ENCODE data around the gene POC1A. TPM values are rescaled to one million over a fixed set of nuclear protein-coding genes. Genes with fewer than 3 reads are reported as not detected.
A peak's percentile ranks its signal among the peaks of the same experiment; 100 is the strongest.

Gene POC1A
- total RNA-seq, 1 donor from 2014 or later: 1.2 TPM

DNA sequence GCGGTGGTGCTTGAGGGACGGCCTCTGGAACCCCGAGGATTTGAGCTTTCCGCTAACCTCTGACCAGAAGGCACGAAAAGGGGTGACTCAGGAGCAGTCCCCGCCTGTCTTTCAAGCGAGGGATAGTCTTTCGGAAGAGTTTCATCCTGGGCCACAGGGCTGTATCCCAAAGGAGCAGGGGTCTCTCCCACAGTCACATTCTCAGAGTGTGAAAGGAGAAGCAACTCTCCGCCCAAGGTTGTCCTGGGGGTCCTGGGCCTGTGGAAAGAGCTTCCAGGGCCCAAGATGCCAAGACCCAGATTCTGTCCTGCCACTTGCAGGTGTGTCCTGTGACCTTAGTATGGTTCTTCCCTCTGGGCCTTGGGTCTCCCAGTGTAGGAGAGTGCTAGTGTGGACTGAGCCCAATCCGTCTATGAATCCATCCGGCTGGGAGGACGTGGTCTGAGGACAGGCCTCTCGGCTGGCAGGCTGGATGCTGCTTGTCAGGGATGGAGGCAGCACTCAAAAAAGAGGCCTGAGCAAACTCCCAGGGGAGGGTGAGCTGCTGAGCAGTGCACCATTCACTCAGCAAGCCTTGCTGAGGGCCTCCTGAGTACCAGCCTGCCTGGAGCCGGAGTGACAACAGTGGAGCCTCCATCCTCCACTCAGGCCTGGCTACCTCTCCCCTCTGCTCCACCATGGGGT is 96.3 kb downstream of the POC1A start:
- Histone ChIP-seq H3K4me3 (peak overlapping the region; percentile 80), H3K27me3 (ENCODE audit: low read depth) (no peaks in the 10 kb centered on the region), H3K9me3 (replicated peaks) (no peaks in the 10 kb centered on the region), H3K27ac (replicated peaks) (peak overlapping the region; percentile 95), H3K36me3 (peaks cover 13% of the 10 kb centered on the region), H3K4me1 (peaks cover 56% of the 10 kb centered on the region)
- no peak for TF ChIP-seq CTCF (IDR thresholded peaks at IDR 0.05; ENCODE audit: borderline replicate concordance)
- intact Hi-C loops (cut with micrococcal nuclease): loop anchor here (10.0 kb wide), 2 partner anchors 47 to 53 kb away; no protein-coding TSS in a partner anchor
- no peak for DNase-seq

GRCh38 chr3:52056968-52057811 is 97.0 kb downstream of the POC1A start:
- intact Hi-C loops (cut with micrococcal nuclease): loop anchor here (10.0 kb wide), 2 partner anchors 48 to 52 kb away; no protein-coding TSS in a partner anchor
- Histone ChIP-seq H3K36me3 (peaks cover 17% of the 10 kb centered on the region), H3K9me3 (replicated peaks) (no peaks in the 10 kb centered on the region), H3K4me1 (peaks cover 58% of the 10 kb centered on the region), H3K27ac (replicated peaks) (peak overlapping the region; percentile 95), H3K4me3 (peak overlapping the region; percentile 80), H3K27me3 (ENCODE audit: low read depth) (no peaks in the 10 kb centered on the region)
- peak; percentile 99 for DNase-seq
- no peak for TF ChIP-seq CTCF (IDR thresholded peaks at IDR 0.05; ENCODE audit: borderline replicate concordance)

- Histone ChIP-seq H3K27ac (replicated peaks) (peak within 1 kb of the TSS; percentile 95), H3K27me3 (ENCODE audit: low read depth) (no peaks in the 10 kb centered on the region), H3K36me3 (peaks cover 23% of the 10 kb centered on the region), H3K4me1 (peaks cover 59% of the 10 kb centered on the region), H3K4me3 (peak within 1 kb of the TSS; percentile 80), H3K9me3 (replicated peaks) (no peaks in the 10 kb centered on the region)
- intact Hi-C loops (cut with micrococcal nuclease): loop anchor here (10.0 kb wide), 2 partner anchors 48 to 52 kb away; no protein-coding TSS in a partner anchor
- TF ChIP-seq CTCF (IDR thresholded peaks at IDR 0.05; ENCODE audit: borderline replicate concordance): no peak
- DNase-seq: peak; percentile 79
These were observed 97.7 kb downstream of the POC1A start, which contains the start of gene DUSP7 for GRCh38 chr3:52056521-52056967. Gene DUSP7 (minus strand): TSS chr3:52056571. CDS start chr3:52056366, 205 bp downstream.

DNA sequence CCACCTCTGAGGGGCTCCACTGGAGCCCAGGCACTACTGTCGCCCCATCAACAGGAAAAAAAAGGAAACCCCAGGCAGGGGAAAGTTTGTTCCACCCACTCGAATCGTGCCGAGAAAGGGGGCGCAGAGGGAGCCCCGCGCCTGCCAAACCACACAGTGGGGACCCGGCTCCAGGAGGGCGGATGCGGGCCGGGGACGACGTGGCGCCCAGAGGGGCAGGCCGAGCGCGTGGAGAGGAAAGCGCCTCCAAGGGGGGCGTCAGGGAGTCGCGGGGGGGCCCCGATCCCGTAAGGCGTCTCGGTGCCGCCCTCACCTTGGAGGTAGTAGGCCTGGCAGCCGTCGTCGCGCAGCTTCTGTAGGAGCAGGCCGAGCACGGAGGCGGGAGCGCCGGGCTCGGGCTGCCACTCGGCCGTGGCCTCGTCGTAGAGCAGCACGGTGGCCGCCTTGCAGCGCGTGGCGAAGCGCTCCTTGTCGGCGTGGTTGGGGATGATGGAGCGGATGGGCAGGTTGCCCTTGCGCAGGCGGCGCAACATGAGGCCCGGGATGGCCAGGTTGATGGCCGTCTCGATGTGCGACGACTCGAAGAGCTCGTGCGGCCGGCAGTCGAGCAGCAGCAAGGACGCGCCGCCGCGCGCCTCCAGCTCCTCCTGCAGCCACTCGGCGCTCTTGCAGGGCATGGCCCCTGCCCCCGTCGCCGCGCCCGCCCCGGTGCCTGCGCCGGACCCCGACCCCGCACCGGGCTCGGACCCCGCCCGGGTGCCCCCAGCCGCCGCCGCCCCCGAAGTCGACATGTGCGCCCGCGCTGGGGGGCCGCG is 98.5 kb downstream of the POC1A start:
- peak overlapping the region; percentile 80 for H3K4me3 ChIP-seq
- peaks cover 31% of the 10 kb centered on the region for H3K36me3 ChIP-seq
- peaks cover 66% of the 10 kb centered on the region for H3K4me1 ChIP-seq
- H3K27me3 ChIP-seq (ENCODE audit: low read depth): no peaks in the 10 kb centered on the region
- peak; percentile 53 for DNase-seq
- intact Hi-C loops (cut with micrococcal nuclease): loop anchor here (10.0 kb wide), 2 partner anchors 49 to 51 kb away; no protein-coding TSS in a partner anchor
- peak overlapping the region; percentile 95 for H3K27ac ChIP-seq (replicated peaks)
- peak; percentile 50 for TF ChIP-seq CTCF (IDR thresholded peaks at IDR 0.05; ENCODE audit: borderline replicate concordance)
- no peaks in the 10 kb centered on the region for H3K9me3 ChIP-seq (replicated peaks)

Data from left ventricle myocardium inferior (tissue), 1 donor.